Stimulated activated naive CD8-positive, alpha-beta T cell treated with anti-CD3 and anti-CD28 coated beads, Interleukin-15, Interleukin-2, amounts not matched to agents 100 U/mL and 50 U/mL, for 24 hours (primary cell): ENCODE data around the gene MEGF11.
"Not testable (repeated sequence)": the region's sequence is repeated elsewhere in the genome, so short reads cannot be mapped to it uniquely, and the experiment has no call there.

Experiments used
- ATAC-seq: fragments of 150-1000 bp; cut with Tn5 transposase; one replicate; pipeline ENCODE4 v1.10.0; 2021
- DNase-seq: peaks from one replicate; pipeline ENCODE4 v3.0.0; 2021

Gene MEGF11

GRCh38 chr15:65885668-65886218 is 367.8 kb downstream of the MEGF11 start:
- ATAC-seq = no peak
- DNase-seq = no peak

- no peak for ATAC-seq
- DNase-seq = no peak
These were observed 369.0 kb downstream of the MEGF11 start for GRCh38 chr15:65884511-65884910.

GRCh38 chr15:65883571-65883970 is 370.0 kb downstream of the MEGF11 start:
- no peak for DNase-seq
- ATAC-seq = no peak

- ATAC-seq (no peak), DNase-seq (no peak)
These were observed 371.6 kb downstream of the MEGF11 start for GRCh38 chr15:65881766-65882434.

GRCh38 chr15:65877749-65878148 is 375.8 kb downstream of the MEGF11 start:
- ATAC-seq (no peak), DNase-seq (no peak)

GRCh38 chr15:65875458-65875857 is 378.1 kb downstream of the MEGF11 start:
- DNase-seq (no peak), ATAC-seq (no peak)

GRCh38 chr15:65873256-65873655 is 380.3 kb downstream of the MEGF11 start:
- DNase-seq = no peak
- no peak for ATAC-seq

GRCh38 chr15:65872596-65872995 is 381.0 kb downstream of the MEGF11 start:
- ATAC-seq, DNase-seq: not testable (repeated sequence)

- DNase-seq, ATAC-seq: not testable (repeated sequence)
These were observed 381.7 kb downstream of the MEGF11 start for GRCh38 chr15:65871886-65872285.

GRCh38 chr15:65870889-65871533 is 382.5 kb downstream of the MEGF11 start:
- DNase-seq (no peak), ATAC-seq (no peak)

- no peak for ATAC-seq
- peak; percentile 31 for DNase-seq
These were observed 383.3 kb downstream of the MEGF11 start for GRCh38 chr15:65869954-65870871.

GRCh38 chr15:65869126-65869953 is 384.2 kb downstream of the MEGF11 start, which contains the start of gene RAB11A:
Gene RAB11A, plus strand, starts transcription at chr15:65869491. Its CDS starts 95 bp downstream, at chr15:65869586.
- DNase-seq = peak; percentile 96
- ATAC-seq = peak; percentile 98

- DNase-seq (no peak), ATAC-seq (no peak)
These were observed 384.9 kb downstream of the MEGF11 start for GRCh38 chr15:65868546-65869125.

- ATAC-seq, DNase-seq: not testable (repeated sequence)
These were observed 385.6 kb downstream of the MEGF11 start for GRCh38 chr15:65867933-65868332.

GRCh38 chr15:65867244-65867643 is 386.3 kb downstream of the MEGF11 start:
- ATAC-seq (no peak), DNase-seq (no peak)

GRCh38 chr15:65863106-65863505 is 390.4 kb downstream of the MEGF11 start:
- DNase-seq (no peak), ATAC-seq (no peak)

- DNase-seq = peak; percentile 72
These were observed 390.9 kb downstream of the MEGF11 start for GRCh38 chr15:65862682-65863081.

GRCh38 chr15:65857718-65858402 is 395.7 kb downstream of the MEGF11 start:
- peak; percentile 35 for ATAC-seq

More at GRCh38 chr15:65862682-65863081, 390.9 kb downstream of the MEGF11 start:
- ATAC-seq = peak; percentile 98

GRCh38 chr15:65856821-65857455 is 396.6 kb downstream of the MEGF11 start:
- peak; percentile 86 for DNase-seq
- ATAC-seq = peak; percentile 63

More at GRCh38 chr15:65857718-65858402, 395.7 kb downstream of the MEGF11 start:
- no peak for DNase-seq

- DNase-seq (no peak), ATAC-seq (no peak)
These were observed 401.6 kb downstream of the MEGF11 start for GRCh38 chr15:65851981-65852380.
